Panc1 (cell line): ENCODE data around the gene POLA1. TPM values are rescaled to one million over a fixed set of nuclear protein-coding genes. Genes with fewer than 3 reads are reported as not detected.

Experiments used
- ATAC-seq: fragments of 200-7000 bp; cut with Tn5 transposase; 2 replicates; pipeline ENCODE4 v1.9.1; 2020; ENCODE audit warnings: mild to moderate bottlenecking, moderate library complexity
- BruUV-seq: library from RNA; stranded (reverse); fragments of 400-500 nt; replicated peaks from 2 replicates; lab custom pipeline; 2021; lab: Mats Ljungman, UMichigan
- CTCF ChIA-PET: fragments of 300-600 bp; sonication (Branson Sonifier 250); formaldehyde crosslinking; loops from one replicate; lab custom pipeline; 2022; ENCODE audit warnings: antibody characterized with exemption; lab: Charles Lee
- POLR2A ChIA-PET: fragments of 300-600 bp; sonication (Branson Sonifier 250); formaldehyde crosslinking; loops from one replicate; lab custom pipeline; 2022; ENCODE audit warnings: antibody characterized with exemption; lab: Charles Lee
- DNase-seq: peaks from one replicate; pipeline ENCODE4 v3.0.0-alpha.2; 2010; ENCODE audit warnings: low read depth, low spot score
- H3K27ac ChIP-seq: 2 replicates; pipeline ENCODE4 v1.5.1; 2011; ENCODE audit warnings: mild to moderate bottlenecking, low read length, inconsistent platforms
- H3K27me3 ChIP-seq: fragments of 200-500 bp; sonication (Bioruptor generic); 2 replicates; pipeline ENCODE4 v1.6.0; 2014; ENCODE audit warnings: low read length, inconsistent platforms; ENCODE audit not compliant: control insufficient read depth, insufficient read depth
- H3K36me3 ChIP-seq: fragments of 200-500 bp; sonication (Bioruptor generic); 2 replicates; pipeline ENCODE4 v1.5.1; 2014; ENCODE audit warnings: inconsistent platforms, mild to moderate bottlenecking, low read length, moderate library complexity; ENCODE audit not compliant: control insufficient read depth, insufficient read depth
- H3K4me1 ChIP-seq: 2 replicates; pipeline ENCODE4 v1.5.1; 2011; ENCODE audit warnings: inconsistent platforms, mild to moderate bottlenecking, low read length, moderate library complexity; ENCODE audit not compliant: control insufficient read depth, insufficient read depth
- H3K4me3 ChIP-seq, 2 experiments: 2 replicates each; pipeline ENCODE4 v1.5.1; 2011 to 2012; ENCODE audit warnings: low read depth in 2 of 2, low read length in 2 of 2, mild to moderate bottlenecking in 2 of 2, inconsistent platforms in 1 of 2, moderate library complexity in 1 of 2
- H3K9me3 ChIP-seq: fragments of 200-500 bp; sonication (Bioruptor generic); 2 replicates; pipeline ENCODE4 v1.5.1; 2014; ENCODE audit warnings: low read depth, mild to moderate bottlenecking, inconsistent platforms, low read length, moderate library complexity; ENCODE audit not compliant: control insufficient read depth, insufficient read depth
- POLR2AphosphoS5 ChIP-seq: IDR thresholded peaks from 2 replicates; pipeline ENCODE4 v1.6.1; 2012; ENCODE audit warnings: mild to moderate bottlenecking, low read depth, low read length, moderate library complexity
- SIN3A ChIP-seq: IDR thresholded peaks from 2 replicates; pipeline ENCODE4 v1.6.1; 2012; ENCODE audit warnings: low read depth, mild to moderate bottlenecking, low read length, moderate library complexity, borderline replicate concordance; ENCODE audit not compliant: insufficient read depth
- TCF7L2 ChIP-seq: IDR thresholded peaks from 2 replicates; pipeline ENCODE4 v1.6.1; 2011; ENCODE audit warnings: mild to moderate bottlenecking, low read depth, low read length, inconsistent platforms
- in situ Hi-C: cut with HindIII; loops from 2 replicates; pipeline ENCODE4 v1.10.0; 2016; ENCODE audit warnings: low sequenced_read_pairs, low pct_unique_long_range_greater_than_20kb
- intact Hi-C: fragments of 100-400 bp; cut with micrococcal nuclease; formaldehyde crosslinking; loops from one replicate; pipeline ENCODE4 v1.10.0; 2022; ENCODE audit not compliant: unreplicated experiment
- total RNA-seq: library from RNA; stranded (reverse); gene quantifications from one replicate; pipeline ENCODE4 v1.2.1, GENCODE V29; 2021; ENCODE audit not compliant: unreplicated experiment
- TF ChIP-seq, protein P1 (sequence below): fragments of 450-650 bp; IDR thresholded peaks from 2 replicates; pipeline ENCODE4 v1.5.1; 2017; ENCODE audit warnings: mild to moderate bottlenecking
- TF ChIP-seq, protein P2 (sequence below), 2 experiments: IDR thresholded peaks; 2 replicates each; pipeline ENCODE4 v1.6.1; 2011 to 2012; ENCODE audit warnings: low read depth in 2 of 2, control low read depth in 1 of 2, low read length in 1 of 2, mild to moderate bottlenecking in 1 of 2, moderate library complexity in 1 of 2; ENCODE audit not compliant: insufficient read depth in 1 of 2

The POLA1 gene
- total RNA-seq, 1 experiment from 2014 or later: 10.5 TPM

DNA sequence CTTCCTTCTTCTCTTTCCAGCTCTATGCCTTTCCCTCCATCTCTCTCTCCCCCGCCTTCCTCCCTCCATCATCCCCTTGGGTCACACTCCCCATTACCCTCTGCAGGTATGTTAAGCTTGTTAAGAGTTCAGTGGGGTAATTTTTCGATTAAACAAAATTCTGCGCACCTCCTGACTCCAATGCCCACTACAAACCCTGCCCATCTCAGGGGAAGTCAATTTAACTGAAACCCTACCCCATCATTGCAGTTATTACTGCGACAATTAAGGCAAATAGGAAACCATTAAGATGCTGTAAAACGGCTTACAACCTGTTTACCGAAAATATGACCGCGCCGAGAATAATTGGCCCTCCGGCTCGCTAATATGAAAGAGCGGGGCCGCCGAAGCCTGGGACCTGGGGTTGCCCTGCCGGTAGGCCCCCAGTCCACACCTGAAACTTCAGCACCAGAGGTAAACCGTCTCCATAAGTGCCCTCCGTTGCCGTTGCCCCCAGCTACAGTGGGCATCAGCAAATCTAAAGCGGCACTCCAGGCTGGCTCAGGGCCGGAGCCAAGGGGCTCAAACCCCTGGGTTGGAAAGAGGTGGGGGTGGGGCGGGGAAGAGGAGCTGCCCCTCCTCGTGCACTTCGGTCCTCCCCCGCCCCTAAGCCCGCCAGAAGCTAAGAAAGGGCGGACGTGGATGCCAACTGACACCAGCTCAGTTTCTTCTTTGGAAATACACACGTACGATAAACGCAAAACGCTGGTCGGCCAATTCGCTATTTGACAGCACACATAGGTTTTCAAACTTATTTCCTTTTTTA, 317.3 kb downstream of the POLA1 start:
- in situ Hi-C loops (no loop called here), intact Hi-C loops (no loop called here)
- Histone ChIP-seq H3K27me3 (peaks cover 17% of the 10 kb centered on the region), H3K9me3 (no peaks in the 10 kb centered on the region), H3K36me3 (no peaks in the 10 kb centered on the region), H3K4me1 (no peaks in the 10 kb centered on the region), H3K27ac (no peak overlapping the region), H3K4me3 (no peak overlapping the region)
- ATAC-seq (no peak), DNase-seq (no peak)
- POLR2A ChIA-PET: no interaction called here
- CTCF ChIA-PET: no interaction called here
- no TSS peak for BruUV-seq
- TF ChIP-seq, protein P1, sequence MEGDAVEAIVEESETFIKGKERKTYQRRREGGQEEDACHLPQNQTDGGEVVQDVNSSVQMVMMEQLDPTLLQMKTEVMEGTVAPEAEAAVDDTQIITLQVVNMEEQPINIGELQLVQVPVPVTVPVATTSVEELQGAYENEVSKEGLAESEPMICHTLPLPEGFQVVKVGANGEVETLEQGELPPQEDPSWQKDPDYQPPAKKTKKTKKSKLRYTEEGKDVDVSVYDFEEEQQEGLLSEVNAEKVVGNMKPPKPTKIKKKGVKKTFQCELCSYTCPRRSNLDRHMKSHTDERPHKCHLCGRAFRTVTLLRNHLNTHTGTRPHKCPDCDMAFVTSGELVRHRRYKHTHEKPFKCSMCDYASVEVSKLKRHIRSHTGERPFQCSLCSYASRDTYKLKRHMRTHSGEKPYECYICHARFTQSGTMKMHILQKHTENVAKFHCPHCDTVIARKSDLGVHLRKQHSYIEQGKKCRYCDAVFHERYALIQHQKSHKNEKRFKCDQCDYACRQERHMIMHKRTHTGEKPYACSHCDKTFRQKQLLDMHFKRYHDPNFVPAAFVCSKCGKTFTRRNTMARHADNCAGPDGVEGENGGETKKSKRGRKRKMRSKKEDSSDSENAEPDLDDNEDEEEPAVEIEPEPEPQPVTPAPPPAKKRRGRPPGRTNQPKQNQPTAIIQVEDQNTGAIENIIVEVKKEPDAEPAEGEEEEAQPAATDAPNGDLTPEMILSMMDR: no peak
- TF ChIP-seq TCF7L2 (no peak), POLR2AphosphoS5 (no peak), SIN3A (no peak)
- TF ChIP-seq, protein P2, sequence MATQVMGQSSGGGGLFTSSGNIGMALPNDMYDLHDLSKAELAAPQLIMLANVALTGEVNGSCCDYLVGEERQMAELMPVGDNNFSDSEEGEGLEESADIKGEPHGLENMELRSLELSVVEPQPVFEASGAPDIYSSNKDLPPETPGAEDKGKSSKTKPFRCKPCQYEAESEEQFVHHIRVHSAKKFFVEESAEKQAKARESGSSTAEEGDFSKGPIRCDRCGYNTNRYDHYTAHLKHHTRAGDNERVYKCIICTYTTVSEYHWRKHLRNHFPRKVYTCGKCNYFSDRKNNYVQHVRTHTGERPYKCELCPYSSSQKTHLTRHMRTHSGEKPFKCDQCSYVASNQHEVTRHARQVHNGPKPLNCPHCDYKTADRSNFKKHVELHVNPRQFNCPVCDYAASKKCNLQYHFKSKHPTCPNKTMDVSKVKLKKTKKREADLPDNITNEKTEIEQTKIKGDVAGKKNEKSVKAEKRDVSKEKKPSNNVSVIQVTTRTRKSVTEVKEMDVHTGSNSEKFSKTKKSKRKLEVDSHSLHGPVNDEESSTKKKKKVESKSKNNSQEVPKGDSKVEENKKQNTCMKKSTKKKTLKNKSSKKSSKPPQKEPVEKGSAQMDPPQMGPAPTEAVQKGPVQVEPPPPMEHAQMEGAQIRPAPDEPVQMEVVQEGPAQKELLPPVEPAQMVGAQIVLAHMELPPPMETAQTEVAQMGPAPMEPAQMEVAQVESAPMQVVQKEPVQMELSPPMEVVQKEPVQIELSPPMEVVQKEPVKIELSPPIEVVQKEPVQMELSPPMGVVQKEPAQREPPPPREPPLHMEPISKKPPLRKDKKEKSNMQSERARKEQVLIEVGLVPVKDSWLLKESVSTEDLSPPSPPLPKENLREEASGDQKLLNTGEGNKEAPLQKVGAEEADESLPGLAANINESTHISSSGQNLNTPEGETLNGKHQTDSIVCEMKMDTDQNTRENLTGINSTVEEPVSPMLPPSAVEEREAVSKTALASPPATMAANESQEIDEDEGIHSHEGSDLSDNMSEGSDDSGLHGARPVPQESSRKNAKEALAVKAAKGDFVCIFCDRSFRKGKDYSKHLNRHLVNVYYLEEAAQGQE (IDR thresholded peaks at IDR 0.05; ENCODE audit: insufficient read depth in 1 of 2, low read depth in 2 of 2, low read length in 1 of 2): no peak

DNA sequence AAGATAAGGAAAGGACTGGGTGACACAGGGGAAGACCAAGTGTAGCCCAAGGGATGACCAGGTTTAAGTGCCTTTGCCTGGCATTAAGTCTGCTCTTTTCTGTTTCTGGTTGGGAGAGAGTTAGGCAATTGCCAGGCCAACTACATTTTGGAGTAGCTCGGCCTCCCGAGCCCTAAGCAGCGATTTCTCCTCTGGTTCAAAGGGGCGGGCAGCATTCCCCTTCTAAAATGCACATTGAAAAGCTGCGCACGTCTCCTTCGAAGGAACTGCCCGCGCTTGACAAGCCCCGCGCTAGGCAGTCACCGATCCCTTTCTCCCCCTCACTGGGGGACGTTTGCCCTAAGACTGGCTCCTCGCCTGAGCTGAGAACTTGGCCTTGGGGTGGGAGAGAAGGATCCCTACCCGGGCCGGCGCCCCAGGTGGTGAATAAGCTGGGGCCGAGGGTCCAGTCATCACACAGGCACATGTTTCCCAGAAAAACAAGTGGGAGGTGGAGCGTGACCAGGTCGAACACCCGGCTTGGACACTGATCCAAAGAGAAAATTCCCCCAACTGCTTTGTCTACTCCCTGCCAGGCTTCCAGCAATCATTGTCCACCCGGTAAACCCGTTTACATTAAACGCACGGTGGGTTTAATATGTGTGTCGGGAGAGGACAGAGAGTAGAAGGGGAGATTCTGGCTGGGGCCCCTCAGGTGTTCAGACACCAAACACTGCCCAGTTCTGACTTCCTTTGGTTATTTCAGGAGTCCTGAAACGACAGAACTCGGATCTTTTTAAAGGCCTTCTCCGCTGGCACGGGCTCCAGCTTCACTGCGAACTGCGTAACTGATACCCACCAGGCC, 318.1 kb downstream of the POLA1 start:
- in situ Hi-C loops (no loop called here), intact Hi-C loops (no loop called here)
- BruUV-seq: no TSS peak
- DNase-seq: no peak
- no peaks in the 10 kb centered on the region for H3K36me3 ChIP-seq
- no peaks in the 10 kb centered on the region for H3K4me1 ChIP-seq
- no peak for ATAC-seq
- H3K9me3 ChIP-seq: no peaks in the 10 kb centered on the region
- H3K27me3 ChIP-seq: peaks cover 11% of the 10 kb centered on the region
- H3K27ac ChIP-seq: no peak overlapping the region
- CTCF ChIA-PET: no interaction called here
- no peak overlapping the region for H3K4me3 ChIP-seq
- TF ChIP-seq, protein P2 (IDR thresholded peaks at IDR 0.05; ENCODE audit: insufficient read depth in 1 of 2, low read depth in 2 of 2, low read length in 1 of 2): no peak
- TF ChIP-seq SIN3A (no peak), TCF7L2 (no peak), POLR2AphosphoS5 (no peak)
- TF ChIP-seq, protein P1: no peak
- POLR2A ChIA-PET: no interaction called here
